Stimulated activated CD4-positive, alpha-beta T cell treated with anti-CD3 and anti-CD28 coated beads, Interleukin-4, amount 100 ng/mL, for 4 hours (primary cell): ENCODE data around the gene KARS1.

Experiments used
- DNase-seq, 2 experiments: peaks; one replicate each; pipeline ENCODE4 v3.0.0-alpha.2; 2020

KARS1 gene

DNA sequence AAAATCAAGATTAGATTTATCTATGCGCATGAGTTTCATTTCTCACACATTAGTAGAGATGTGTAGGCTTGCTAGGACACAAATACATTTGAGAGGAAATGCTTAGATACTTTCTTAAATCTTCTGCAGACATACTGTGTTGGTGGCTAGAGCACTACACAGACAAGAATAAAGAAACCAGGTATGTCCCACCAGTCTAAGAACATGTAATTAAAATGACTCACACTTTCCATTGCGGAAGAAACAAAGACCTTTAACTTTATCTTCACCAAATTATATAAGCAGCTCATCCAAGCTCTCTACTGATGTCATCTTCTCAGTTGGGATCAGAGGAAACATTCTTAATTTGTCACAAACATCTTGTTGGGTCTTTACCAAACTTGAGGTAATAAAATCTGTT, 68.7 kb downstream of the KARS1 start:
- no peak for DNase-seq

DNA sequence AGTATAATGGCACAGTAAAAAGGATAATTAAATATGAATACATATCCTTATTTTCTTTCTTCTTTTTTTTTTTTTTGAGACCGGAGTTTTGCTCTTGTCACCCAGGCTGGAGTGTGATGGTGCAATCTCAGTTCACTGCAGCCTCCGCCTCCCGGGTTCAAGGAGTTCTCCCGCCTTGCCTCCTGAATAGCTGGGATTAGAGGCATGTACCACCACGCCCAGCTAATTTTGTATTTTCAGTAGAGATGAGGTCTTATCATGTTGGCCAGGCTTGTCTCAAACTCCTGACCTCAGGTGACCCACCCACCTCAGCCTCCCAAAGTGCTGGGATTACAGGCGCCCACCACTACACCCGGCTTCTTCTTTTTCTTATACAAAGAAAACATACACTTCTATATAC, 69.3 kb downstream of the KARS1 start:
- no peak for DNase-seq
